Measurements from ENCODE around the gene GPX6.
"Not testable (repeated sequence)": the region's sequence is repeated elsewhere in the genome, so short reads cannot be mapped to it uniquely, and the experiment has no call there.

Gene GPX6

DNA sequence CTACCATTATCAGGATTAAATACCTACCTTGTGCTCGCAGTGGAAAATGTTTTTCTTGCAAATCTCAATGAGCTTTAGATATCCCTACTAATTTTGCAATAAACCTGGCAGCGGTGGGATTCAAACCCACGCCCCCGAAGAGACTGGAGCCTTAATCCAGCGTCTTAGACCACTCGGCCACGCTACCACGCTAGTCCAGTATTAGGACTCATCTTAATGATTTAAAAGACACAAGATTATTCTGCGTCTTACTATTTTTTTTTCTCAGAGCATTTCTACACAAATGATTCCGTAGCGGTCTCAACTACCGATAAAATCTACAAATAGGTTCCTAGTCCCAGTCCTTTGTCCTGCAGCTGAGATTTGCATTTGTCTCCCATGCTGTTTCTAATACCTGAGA is 37.1 kb downstream of the GPX6 start:
- Histone ChIP-seq H3K9ac (ENCODE audit: low read length) (no peak overlapping the region), H3K4me2 (ENCODE audit: low read length) (no peak overlapping the region), H3K27ac (ENCODE audit: low read length) (no peak overlapping the region), H3K79me2 (ENCODE audit: low read length) (no peaks in the 10 kb centered on the region), H4K20me1 (ENCODE audit: insufficient read depth, low read length) (no peaks in the 10 kb centered on the region), H3K27me3 (ENCODE audit: low read depth, low read length) (no peaks in the 10 kb centered on the region), H2AFZ (ENCODE audit: low read depth, low read length) (no peak overlapping the region), H3K4me1 (ENCODE audit: low read length) (peaks cover 5% of the 10 kb centered on the region; the same call in 1 of the 2 replicates), H3K4me3 (ENCODE audit: low read length) (no peak overlapping the region), H3K36me3 (replicated peaks; ENCODE audit: low read depth, low read length) (no peaks in the 10 kb centered on the region), H3K9me3 (ENCODE audit: insufficient read depth, low read length) (no peaks in the 10 kb centered on the region)
- TF ChIP-seq EZH2phosphoT487 (IDR thresholded peaks at IDR 0.05; ENCODE audit: low read depth), result no peak
- TF ChIP-seq, protein P1, sequence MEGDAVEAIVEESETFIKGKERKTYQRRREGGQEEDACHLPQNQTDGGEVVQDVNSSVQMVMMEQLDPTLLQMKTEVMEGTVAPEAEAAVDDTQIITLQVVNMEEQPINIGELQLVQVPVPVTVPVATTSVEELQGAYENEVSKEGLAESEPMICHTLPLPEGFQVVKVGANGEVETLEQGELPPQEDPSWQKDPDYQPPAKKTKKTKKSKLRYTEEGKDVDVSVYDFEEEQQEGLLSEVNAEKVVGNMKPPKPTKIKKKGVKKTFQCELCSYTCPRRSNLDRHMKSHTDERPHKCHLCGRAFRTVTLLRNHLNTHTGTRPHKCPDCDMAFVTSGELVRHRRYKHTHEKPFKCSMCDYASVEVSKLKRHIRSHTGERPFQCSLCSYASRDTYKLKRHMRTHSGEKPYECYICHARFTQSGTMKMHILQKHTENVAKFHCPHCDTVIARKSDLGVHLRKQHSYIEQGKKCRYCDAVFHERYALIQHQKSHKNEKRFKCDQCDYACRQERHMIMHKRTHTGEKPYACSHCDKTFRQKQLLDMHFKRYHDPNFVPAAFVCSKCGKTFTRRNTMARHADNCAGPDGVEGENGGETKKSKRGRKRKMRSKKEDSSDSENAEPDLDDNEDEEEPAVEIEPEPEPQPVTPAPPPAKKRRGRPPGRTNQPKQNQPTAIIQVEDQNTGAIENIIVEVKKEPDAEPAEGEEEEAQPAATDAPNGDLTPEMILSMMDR (IDR thresholded peaks at IDR 0.05; ENCODE audit: low read depth, low read length), result no peak

DNA sequence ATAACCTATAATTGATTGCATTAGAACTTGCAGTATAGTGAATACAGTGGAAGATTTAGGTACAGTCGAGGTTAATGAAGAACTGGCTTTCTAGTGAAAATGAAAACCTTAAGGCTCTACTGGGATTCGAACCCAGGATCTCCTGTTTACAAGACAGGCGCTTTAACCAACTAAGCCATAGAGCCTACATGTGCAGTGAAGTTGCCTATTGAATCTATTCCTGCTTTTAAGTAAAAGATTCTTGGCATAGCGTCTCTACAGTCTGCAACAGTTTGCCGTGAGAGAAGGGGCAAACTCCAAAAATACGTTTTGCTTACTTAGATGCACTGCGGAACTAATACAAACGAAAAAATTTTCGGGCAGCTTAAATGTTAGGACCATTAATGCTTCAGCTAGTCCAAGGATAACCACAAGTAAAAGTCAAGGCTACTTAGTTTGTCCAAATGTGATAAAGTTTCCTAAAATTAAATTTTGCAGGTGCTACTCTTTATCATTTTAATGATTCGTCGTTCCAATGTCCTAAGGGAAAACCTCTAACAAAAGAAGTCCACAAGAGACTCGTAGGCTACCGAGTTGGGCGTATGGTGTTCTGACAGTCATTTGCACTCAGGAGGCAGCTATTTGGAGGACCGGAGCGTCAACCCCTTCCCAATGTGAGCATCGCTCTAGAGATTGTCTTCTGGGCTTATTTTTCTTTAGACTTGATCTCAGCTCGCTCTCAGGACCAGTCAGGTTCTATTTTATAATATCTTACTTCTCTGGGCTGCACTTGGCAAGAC is 41.0 kb downstream of the GPX6 start:
- no peak overlapping the region for H3K27ac ChIP-seq (ENCODE audit: low read length)
- TF ChIP-seq, protein P1 (IDR thresholded peaks at IDR 0.05; ENCODE audit: low read depth, low read length), result no peak
- TF ChIP-seq EZH2phosphoT487 (IDR thresholded peaks at IDR 0.05; ENCODE audit: low read depth), result no peak
- peak overlapping the region; percentile 48 for H3K9ac ChIP-seq (ENCODE audit: low read length)
- no peaks in the 10 kb centered on the region for H4K20me1 ChIP-seq (ENCODE audit: insufficient read depth, low read length)
- peak overlapping the region; percentile 87 for H3K4me3 ChIP-seq (ENCODE audit: low read length)
- no peaks in the 10 kb centered on the region for H3K9me3 ChIP-seq (ENCODE audit: insufficient read depth, low read length)
- no peaks in the 10 kb centered on the region for H3K4me1 ChIP-seq (ENCODE audit: low read length)
- no peaks in the 10 kb centered on the region for H3K27me3 ChIP-seq (ENCODE audit: low read depth, low read length)
- H3K4me2 ChIP-seq (ENCODE audit: low read length), result peak overlapping the region; percentile 63
- no peaks in the 10 kb centered on the region for H3K79me2 ChIP-seq (ENCODE audit: low read length)
- H3K36me3 ChIP-seq (replicated peaks; ENCODE audit: low read depth, low read length), result no peaks in the 10 kb centered on the region
- H2AFZ ChIP-seq (ENCODE audit: low read depth, low read length), result peak overlapping the region; percentile 84

DNA sequence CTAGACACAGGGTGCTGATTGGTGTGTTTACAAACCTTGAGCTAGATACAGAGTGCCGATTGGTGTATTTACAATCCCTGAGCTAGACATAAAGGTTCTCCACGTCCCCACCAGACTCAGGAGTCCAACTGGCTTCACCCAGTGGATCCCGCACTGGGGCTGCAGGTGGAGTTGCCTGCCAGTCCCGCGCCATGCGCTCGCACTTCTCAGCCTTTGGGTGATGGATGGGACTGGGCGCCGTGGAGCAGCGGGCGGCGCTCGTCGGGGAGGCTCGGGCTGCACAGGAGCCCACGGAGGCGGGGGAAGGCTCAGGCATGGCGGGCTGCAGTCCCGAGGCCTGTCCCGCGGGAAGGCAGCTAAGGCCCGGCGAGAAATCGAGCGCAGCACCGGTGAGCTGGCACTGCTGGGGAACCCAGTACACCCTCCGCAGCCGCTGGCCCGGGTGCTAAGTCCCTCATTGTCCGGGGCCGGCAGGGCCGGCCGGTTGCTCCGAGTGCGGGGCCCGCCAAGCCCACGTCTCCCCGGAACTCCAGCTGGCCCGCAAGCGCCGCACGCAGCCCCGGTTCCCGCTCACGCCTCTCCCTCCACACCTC is 46.3 kb downstream of the GPX6 start:
- not testable (repeated sequence) for H2AFZ ChIP-seq (ENCODE audit: low read depth, low read length); H3K4me3 ChIP-seq (ENCODE audit: low read length); H3K4me2 ChIP-seq (ENCODE audit: low read length); H3K9ac ChIP-seq (ENCODE audit: low read length); H3K79me2 ChIP-seq (ENCODE audit: low read length); H4K20me1 ChIP-seq (ENCODE audit: insufficient read depth, low read length); H3K27ac ChIP-seq (ENCODE audit: low read length); H3K27me3 ChIP-seq (ENCODE audit: low read depth, low read length); H3K36me3 ChIP-seq (replicated peaks; ENCODE audit: low read depth, low read length); H3K9me3 ChIP-seq (ENCODE audit: insufficient read depth, low read length); H3K4me1 ChIP-seq (ENCODE audit: low read length)

GRCh38 chr6:28468056-28468455 is 47.5 kb downstream of the GPX6 start:
- no peaks in the 10 kb centered on the region for H3K36me3 ChIP-seq (replicated peaks; ENCODE audit: low read depth, low read length)
- TF ChIP-seq EZH2phosphoT487 (IDR thresholded peaks at IDR 0.05; ENCODE audit: low read depth), result no peak
- TF ChIP-seq, protein P1 (IDR thresholded peaks at IDR 0.05; ENCODE audit: low read depth, low read length), result no peak
- no peaks in the 10 kb centered on the region for H3K4me1 ChIP-seq (ENCODE audit: low read length)
- H3K27ac ChIP-seq (ENCODE audit: low read length), result no peak overlapping the region
- H3K4me2 ChIP-seq (ENCODE audit: low read length), result no peak overlapping the region
- H3K4me3 ChIP-seq (ENCODE audit: low read length), result no peak overlapping the region
- no peak overlapping the region for H3K9ac ChIP-seq (ENCODE audit: low read length)
- no peaks in the 10 kb centered on the region for H3K79me2 ChIP-seq (ENCODE audit: low read length)
- H3K27me3 ChIP-seq (ENCODE audit: low read depth, low read length), result peaks cover 3% of the 10 kb centered on the region; the same call in 1 of the 2 replicates
- H3K9me3 ChIP-seq (ENCODE audit: insufficient read depth, low read length), result no peaks in the 10 kb centered on the region
- H2AFZ ChIP-seq (ENCODE audit: low read depth, low read length), result no peak overlapping the region
- no peaks in the 10 kb centered on the region for H4K20me1 ChIP-seq (ENCODE audit: insufficient read depth, low read length)
